ENCODE measurements around the gene RGS6. TPM values are rescaled to one million over a fixed set of nuclear protein-coding genes. Genes with fewer than 3 reads are reported as not detected.
A peak's percentile ranks its signal among the peaks of the same experiment; 100 is the strongest.

The RGS6 gene
- total RNA-seq, 1 experiment from 2014 or later, result not detected

DNA sequence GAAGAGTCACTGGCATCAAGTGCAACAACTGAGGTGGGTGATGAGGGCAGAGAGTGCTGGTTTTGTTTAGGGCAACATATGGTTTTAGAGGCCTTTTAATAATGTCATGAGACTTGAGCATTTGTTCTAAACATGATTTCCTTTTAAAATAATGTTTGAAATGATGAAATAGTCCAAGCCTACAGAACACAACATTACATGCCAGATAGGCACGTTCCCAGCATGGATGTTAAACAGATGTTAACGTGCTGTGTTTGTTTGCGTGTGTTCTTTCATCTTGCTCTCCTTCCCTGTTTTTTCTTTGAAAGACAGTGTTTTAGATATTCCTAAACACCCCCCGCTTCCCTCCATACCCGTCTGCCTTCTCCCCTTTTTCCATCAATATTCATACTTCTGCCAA, 82.3 kb downstream of the RGS6 start:
- no peak for DNase-seq (ENCODE audit: low spot score)

DNA sequence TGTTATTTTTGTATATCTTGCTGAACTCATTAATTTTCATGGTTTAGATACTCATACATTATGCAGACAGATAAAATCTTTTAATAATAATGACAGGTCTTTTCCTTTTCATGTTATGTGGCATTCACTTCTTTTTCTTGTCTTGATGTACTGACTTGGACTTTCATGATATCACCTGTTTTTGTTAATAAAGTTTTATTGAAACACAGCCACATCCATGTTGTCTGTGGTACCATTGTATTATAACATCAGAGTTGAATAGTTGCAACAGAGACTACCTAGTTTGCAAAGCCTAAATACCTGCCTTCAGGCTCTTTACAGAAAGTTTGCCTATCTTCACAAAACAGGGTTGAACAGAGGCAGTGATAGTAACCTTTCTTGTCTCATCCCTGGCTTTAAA, 85.1 kb downstream of the RGS6 start:
- no peak for DNase-seq (ENCODE audit: low spot score)

DNA sequence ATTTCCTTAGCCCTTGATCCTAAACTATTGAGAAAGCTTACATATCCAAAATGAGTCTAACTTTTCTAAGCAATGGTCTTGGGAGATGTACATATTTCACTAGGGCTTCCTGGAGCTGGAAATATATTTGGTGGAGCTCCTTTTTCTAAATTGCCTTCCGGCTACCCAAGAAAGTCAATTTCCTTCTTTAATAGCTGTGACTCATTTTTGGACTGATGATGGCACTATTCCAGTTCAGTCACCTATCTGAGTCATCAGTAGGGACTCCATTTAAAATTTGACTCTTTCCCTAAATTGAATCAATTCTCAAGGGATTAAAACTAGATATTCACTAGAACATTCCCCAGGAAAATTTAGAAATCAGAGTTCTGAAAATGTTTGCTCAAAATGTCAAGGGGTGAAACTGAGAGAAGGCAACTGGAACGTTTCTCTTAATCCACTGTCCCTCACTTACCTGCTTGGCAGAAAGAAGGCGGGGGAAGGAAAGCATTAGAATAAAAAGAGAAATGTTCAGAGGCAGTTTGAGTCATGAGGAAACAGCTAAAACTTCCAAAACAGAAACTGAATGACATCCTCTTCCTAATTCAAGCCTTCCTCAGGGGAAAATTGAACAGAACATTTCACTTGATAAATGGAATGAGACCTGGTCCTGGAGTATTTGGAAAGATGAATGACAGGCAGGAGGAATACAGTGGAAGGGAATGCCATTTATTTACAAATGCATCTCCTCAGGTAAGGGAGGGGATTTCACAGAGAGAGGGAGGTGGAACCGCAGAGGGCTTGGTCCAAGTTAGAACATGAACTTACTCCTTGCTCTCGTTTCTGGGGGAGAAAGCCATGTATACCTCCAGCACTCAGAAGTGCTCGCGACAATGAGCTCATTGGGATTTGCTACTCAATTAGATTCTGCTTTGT, 91.2 kb downstream of the RGS6 start:
- peak; percentile 13 for DNase-seq (ENCODE audit: low spot score)

DNA sequence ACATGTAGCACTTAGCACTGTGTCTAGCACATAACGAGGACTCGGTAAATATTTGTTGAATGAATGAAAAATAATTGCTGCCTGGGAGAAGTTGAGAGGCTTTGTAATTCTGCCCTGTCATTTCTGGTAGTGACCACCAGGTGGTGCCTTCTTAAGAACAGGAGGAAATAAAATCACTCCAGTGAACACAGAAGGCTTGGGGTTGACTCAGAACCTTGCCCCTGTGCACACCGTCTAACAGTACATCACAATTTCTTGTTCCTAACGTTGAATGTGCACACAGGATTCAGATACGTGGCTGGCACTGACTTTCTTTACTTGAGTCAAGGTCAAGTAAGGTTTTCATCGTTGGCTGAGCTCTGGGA, 91.8 kb downstream of the RGS6 start:
- DNase-seq (ENCODE audit: low spot score), result peak; percentile 1

DNA sequence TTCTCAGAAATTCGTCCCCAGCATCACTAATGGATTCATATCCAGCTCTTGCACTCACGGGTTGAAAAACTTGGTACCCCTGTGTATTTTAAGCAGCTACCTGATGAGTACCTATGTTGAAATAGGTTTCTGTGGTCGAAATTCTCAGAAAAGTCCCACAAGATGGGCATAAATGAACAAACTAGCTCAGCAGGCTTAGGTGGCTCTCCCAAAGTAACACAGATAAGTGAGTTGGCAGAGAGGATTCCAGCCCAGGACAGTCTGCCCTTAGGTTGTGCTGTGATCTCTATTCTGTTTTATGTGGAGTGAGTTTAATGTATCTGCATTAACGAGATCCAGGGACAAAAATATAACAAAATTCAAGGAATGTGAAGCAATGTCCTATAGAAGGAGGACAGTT, 92.3 kb downstream of the RGS6 start:
- DNase-seq (ENCODE audit: low spot score), result no peak

DNA sequence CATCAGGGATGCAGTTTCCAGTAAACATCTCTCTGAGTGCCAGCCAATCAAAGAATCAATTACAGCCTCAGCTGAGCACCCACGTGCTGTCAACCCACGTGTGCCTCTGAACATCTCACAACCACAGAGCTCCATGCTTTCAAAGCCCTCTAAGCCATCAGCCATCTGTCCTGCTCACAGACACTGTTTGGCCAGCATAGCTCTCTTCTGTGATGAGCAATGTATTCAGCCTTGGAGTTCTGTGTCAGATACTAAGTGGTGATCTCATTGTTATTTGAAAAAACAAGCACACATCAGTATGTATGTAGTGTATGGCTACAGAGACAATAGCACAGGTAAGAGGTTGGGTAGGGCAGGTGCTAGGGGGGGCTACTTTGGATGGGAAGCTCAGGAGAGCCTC, 94.3 kb downstream of the RGS6 start:
- no peak for DNase-seq (ENCODE audit: low spot score)

DNA sequence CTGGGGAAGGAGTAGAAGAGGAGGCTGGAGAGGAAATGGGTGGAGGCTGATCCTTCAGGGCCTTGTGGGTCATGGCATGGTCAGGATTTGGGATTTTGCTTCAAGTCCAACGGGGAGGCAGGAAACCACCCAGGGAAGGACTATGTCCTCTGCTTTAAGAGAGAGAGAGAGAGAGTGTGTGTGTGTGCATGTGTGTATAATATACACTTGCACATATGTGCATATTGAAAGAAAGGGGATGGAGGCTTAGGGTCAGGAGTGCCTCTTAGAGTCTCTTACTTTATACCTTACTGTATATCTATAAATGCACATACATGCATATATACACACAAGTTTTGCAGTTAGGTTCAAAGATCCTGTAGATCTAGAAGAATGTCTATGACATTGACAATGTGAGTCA, 94.8 kb downstream of the RGS6 start:
- no peak for DNase-seq (ENCODE audit: low spot score)

DNA sequence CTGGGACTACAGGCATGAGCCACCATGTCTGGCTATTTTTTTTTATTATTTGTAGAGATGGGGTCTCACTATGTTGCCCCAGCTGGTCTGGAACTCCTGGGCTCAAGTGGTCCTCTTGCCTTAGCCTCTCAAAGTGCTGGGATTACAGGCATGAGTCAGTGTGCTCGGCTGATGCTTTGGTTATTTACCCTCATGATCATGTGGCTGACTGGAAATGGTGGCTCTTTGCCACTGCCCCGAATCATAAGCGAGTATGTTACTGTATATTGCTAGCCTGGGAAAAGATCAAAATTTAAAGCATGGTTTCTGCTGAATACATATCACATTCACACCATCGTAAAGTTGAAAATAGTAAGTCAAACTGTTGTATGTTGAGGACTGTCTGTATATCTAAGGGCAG, 101.1 kb downstream of the RGS6 start:
- DNase-seq (ENCODE audit: low spot score), result no peak

DNA sequence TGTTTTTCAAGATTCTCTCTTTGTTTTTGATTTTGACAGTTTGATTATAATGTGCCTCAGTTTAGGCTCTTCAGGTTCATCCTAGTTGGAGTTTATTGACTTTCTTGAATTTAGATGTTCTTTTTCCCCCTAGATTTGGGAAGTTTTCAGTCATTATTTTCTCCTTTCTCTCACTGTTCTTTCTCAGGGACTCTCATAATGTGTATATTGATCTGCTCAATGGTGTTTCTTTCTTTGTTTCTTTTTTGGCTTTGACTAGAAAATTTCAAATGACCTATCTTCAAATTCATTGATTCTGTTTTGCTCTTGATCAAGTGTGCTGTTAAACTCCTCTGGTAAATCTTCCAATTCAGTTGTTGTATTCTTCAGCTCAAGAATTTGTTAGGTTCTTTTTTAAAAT, 108.3 kb downstream of the RGS6 start:
- DNase-seq (ENCODE audit: low spot score), result no peak

DNA sequence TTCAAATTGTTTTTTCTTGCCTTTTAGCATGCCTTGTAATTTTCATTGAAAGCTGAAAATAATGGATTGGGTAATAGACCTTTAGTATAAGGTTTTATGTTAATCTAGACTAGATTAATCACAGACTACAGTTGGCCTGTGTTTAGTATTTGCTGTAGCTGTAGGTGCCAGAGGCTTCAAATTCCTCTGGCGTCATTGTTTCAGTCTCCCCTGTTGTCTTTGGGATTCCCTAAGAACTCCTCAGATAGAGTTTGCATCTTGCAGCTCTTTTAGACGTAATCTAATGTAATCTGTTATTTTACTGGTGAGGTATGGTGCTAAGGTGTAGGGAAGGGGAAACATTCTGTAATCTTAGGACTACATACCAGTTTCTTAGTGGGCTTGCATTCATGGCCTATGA, 113.0 kb downstream of the RGS6 start:
- no peak for DNase-seq (ENCODE audit: low spot score)

DNA sequence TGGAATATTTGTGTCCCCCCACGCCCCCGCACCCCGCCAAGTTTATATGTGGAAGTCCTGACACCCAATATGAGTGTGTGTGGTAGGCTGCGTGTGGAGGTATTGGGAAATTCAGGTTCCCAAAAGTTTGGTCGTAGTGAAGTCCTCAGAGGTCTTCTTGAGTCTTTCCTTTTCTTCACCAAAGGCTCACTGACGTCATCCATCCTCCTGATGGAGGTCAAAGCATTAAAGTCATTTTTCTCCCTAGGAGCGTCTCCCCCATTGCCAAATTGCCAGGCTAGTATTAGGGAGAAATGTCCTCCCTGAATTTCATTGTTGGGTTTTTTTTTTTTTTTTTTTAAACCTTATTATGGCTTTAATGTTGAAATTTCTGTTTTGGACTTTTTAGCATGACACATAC, 113.7 kb downstream of the RGS6 start:
- no peak for DNase-seq (ENCODE audit: low spot score)

DNA sequence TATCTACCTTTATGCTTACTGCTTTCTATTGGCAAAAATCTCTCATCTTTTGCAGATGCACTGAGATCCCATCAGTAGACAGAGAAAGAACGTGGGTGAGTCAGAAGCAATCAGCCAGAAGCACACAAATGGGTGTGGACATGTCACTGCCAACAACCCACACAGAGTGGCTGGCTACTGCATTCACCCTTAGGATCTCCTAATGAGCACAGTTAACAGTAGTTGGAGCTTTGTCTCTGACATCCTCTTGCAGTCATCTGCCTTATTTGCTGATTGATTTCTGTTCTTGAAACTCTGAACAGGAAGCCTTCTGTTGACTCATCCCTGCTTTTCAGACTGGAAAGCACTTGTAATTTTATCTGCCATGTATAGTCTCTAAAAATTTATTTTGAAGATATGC, 117.2 kb downstream of the RGS6 start:
- DNase-seq (ENCODE audit: low spot score), result peak; percentile 10

DNA sequence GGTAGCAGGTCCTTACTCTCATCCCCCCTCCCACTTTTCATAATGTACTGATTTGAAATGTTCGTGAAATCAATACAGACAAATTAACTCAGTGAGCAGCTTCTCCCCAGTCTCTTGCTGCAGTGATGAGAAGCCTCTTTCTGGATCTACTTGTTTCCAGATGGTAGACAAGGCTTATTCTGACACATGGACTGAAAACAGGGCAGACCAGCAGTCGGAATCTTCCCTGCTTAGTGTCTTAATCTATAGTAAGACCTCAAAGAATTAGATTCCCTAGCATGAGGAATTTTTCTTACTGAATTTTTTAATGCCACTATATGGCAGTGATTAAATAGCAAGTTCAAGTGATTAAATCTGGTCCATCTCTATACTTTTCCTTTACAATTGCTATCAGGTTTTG, 120.1 kb downstream of the RGS6 start:
- no peak for DNase-seq (ENCODE audit: low spot score)

DNA sequence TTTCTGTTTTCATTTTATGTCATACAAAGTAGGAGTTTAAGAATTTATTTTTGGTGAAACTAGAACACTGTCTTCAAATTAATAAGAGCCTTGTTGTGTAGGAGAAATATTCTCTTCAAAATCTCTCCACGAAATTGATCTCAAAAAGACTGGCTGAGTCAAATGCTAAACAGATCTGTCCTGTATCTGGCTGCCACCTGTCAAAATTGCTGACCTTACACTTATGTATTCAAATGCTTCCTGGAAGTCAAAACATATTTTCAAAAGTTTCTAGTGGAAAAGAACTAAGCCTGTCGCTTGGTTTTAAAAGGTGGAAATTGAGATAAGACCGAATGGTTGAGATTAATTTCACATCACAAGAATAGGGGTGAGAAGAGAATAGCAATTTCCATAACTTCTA, 121.4 kb downstream of the RGS6 start:
- DNase-seq (ENCODE audit: low spot score), result no peak

DNA sequence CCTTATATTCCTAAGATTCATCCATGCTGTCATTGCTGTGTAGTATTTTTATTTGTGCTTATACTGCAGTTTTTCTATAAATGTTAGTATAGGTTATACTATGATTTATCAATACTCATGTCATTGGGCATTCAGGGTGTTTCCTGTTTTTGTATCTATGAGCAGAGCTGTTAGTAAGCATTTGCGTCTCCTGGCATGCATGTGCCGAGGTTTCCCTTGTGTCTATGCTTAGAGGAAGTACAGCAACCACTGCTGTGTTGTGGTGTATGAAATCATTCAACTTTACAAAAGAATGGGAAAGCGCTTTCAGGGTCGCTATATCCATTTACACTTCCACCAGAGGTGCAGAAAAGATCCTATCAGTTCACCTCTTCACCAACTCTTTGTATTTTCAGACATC, 122.7 kb downstream of the RGS6 start:
- DNase-seq (ENCODE audit: low spot score), result no peak

DNA sequence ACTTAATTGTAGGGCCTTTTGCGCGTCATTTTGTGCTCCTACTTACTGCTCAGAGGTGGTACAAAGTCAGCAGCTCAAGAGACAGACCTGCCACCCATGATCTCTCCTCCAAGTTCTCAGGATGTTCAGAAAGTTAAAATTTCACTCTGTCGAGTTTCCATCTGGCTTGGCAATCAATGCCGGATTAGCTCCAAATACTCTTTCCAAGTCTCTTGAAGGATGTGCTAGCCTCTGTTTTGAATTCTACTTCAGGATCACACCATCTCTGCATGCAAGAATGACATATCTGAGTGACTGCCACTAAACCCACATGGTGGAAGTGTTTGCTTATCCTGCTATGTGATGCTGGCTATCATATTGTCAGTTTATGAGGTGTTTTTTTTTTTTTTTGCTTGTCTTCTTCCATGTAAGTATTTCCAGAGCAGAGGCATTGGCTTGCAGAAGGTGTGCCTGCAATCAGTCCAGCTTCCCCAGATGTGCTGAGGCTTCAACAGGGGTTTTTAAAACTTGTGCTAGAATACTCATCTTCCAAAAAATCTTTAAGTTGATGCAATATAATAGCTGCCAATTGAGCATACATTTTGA, 125.6 kb downstream of the RGS6 start:
- DNase-seq (ENCODE audit: low spot score), result no peak

DNA sequence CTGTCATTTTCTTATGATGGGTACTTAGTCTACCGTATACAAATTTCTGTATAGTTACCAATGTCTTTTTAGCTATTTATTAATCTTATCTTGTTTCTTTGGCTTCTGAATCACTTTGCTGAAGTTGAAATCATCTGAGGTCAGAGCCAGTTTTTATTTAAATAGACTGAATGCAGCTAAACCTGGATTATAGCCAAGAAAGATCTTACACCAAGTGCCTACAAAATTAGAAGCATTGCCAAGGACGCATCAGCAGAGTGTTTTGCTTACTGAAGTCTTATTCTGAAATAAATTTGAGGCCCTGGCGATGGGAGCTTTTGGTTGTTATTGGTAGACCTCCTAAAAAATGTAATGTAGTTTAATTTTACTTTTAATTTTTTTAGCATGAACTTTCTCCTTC, 128.2 kb downstream of the RGS6 start:
- DNase-seq (ENCODE audit: low spot score), result no peak

DNA sequence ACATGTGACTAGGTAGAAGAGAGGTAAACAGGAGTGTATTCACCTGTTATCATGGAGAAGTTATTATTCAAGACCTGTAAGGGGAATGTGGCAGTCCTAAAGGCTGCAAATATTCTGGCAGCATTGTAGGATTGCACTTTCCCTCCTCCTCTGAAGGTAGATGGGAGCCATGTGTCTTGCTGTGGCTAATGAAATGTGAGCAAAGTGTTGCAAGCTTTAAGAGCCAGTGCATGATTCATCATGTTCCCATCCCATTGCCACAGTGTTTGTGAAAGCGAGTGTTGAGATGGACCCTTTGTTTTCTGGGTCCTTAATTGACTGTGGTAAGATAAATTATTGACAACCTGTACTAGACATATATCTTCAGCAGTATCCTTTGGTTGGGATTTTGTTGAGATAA, 128.7 kb downstream of the RGS6 start:
- DNase-seq (ENCODE audit: low spot score), result no peak

DNA sequence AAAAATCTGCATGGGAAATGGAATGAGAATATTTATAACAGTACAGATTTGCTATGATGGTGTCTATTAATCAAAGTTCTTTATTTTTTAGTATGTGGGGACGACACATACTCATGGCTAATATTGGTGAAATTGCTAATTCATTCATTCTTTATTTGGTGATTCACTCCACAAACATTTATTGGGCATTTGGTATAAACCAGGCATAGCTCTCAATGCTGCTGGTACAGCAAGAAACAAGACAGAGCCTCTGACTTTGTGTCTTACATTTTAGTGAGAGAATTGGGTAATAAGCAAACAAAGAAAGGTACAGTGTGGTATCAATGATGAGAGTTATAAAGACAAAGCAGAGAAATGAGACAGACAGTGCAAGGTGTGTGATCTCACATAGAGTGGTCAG, 129.5 kb downstream of the RGS6 start:
- no peak for DNase-seq (ENCODE audit: low spot score)

DNA sequence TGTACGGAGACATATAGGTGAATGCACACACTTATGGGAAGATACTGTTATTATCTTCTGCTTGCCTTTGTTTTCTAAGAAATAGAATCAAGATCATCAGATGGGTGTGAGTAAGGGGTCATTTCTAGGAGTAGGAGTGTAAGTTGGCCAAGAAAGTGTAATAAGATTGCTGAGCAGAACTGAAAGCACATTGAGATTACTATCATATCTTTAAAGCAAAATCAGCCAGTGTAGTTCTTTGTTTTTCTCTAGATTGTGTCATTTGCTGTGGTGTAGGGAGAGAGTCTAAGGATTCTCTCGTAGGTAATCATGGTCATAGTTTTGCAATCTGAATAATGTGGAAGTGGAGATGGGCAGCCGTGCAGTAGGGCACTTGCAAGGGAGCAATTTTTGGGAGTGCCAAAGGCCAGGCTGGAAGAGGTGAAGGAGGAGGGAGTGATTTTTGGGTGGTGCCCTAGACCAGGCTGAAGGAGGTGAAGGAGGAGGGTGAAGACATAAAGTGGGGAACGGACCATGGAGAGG, 131.6 kb downstream of the RGS6 start:
- no peak for DNase-seq (ENCODE audit: low spot score)

DNA sequence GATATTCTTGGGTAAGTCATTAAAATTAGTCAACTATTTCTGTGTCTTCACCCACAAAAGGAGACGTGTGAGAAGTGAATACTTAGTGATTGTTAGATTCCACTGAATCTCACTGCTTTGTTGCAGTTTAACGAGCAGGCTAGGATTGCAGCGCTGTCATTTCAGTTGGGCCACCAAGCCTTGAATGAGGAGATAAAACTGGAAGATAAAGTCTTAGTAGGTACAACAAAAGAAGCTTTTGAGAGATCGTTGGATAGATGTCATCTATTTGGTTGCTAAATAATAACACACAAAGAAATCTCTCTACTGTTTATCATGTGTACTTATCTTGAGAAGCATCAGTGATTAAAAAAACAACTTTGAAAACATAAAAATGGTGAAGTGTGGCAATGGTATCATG, 132.3 kb downstream of the RGS6 start:
- DNase-seq (ENCODE audit: low spot score), result no peak

DNA sequence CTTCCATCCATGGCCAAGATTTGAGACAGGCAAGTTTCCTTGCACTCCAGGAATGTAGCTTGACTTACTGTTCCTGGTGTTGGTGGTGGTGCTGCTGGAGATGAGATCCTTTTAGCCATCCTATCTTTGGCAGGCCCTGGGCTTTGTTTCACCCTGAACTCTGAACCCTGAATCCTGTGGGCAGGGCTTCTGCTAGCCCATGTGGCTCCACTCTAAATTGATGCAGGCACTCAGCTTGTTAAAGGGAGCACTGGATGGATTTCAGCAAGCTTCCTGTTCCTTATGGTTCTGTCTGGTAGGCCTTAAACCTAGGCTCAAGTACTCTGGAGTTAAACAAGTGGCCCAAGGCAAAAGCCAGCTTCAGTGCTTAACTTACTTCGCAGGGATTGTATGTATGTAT, 138.2 kb downstream of the RGS6 start:
- DNase-seq (ENCODE audit: low spot score), result no peak

DNA sequence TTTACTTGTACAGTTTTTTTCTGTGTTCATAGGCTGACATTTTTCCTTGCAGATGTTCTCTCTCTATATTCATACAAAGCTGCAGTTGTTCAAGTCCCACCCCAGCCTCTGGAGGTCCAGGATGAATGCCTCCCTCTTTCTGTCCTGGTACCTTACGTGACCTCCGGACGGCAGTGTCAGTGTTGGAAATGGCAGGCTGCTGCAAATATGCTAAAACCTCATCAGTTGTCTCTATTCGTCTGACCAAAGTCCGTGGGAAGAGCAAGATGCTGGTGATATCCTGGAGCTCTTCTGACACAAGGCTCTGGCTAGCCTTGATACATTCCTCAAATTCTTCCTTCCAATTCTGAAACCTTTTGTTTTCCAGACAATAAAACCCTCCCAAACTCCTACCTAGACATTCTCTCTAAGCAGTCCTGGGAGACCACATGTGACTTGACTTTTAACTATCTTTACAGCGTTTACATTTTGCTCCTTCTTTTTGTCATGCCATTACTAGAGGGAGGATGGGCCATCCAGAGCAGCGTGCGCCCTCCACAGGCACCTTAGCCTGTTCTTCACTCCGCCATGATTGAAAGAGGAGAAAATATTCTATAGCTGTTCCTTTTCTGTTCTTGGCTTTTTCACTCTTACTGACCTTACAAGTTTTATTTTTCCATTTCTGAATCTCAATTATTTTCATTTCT, 143.6 kb downstream of the RGS6 start:
- no peak for DNase-seq (ENCODE audit: low spot score)

Data from A172 (cell line).